ENCODE data around the gene DLG1.

DNA sequence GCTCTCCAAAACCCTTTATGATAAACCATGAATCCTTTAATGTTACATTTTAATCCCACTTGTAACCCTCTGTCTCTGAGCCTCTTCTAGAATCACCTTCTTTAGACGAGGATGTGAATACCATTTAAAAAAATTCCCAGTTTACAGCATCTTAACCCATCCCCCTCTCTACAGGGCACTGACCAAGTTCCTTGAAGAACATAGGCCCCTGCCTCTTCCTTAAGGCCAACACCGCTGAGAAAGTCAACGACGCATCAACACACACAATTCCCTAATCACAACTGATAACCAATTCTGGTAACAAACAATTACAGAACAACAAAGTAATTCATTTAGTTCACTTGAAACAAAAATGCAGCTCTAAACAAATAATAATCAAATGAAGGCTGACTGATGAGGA lies 130.3 kb downstream of the DLG1 start:
- TF ChIP-seq FOXP2 (optimal IDR thresholded peaks at IDR 0.05; ENCODE audit: borderline replicate concordance, extremely low read depth, extremely low read length, insufficient read depth) (no peak), POLR2AphosphoS5 (IDR thresholded peaks at IDR 0.05; ENCODE audit: low read depth, low read length) (no peak), TAF1 (IDR thresholded peaks at IDR 0.05; ENCODE audit: borderline replicate concordance, insufficient read depth, low read length) (no peak)
- TF ChIP-seq, protein P1, sequence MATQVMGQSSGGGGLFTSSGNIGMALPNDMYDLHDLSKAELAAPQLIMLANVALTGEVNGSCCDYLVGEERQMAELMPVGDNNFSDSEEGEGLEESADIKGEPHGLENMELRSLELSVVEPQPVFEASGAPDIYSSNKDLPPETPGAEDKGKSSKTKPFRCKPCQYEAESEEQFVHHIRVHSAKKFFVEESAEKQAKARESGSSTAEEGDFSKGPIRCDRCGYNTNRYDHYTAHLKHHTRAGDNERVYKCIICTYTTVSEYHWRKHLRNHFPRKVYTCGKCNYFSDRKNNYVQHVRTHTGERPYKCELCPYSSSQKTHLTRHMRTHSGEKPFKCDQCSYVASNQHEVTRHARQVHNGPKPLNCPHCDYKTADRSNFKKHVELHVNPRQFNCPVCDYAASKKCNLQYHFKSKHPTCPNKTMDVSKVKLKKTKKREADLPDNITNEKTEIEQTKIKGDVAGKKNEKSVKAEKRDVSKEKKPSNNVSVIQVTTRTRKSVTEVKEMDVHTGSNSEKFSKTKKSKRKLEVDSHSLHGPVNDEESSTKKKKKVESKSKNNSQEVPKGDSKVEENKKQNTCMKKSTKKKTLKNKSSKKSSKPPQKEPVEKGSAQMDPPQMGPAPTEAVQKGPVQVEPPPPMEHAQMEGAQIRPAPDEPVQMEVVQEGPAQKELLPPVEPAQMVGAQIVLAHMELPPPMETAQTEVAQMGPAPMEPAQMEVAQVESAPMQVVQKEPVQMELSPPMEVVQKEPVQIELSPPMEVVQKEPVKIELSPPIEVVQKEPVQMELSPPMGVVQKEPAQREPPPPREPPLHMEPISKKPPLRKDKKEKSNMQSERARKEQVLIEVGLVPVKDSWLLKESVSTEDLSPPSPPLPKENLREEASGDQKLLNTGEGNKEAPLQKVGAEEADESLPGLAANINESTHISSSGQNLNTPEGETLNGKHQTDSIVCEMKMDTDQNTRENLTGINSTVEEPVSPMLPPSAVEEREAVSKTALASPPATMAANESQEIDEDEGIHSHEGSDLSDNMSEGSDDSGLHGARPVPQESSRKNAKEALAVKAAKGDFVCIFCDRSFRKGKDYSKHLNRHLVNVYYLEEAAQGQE (IDR thresholded peaks at IDR 0.05; ENCODE audit: insufficient read depth in 1 of 2, low read depth in 2 of 2, low read length in 2 of 2), result no peak
